Left lobe of liver (tissue), 2 donors: ENCODE results near the gene SMAD7. TPM values are rescaled to one million over a fixed set of nuclear protein-coding genes. Genes with fewer than 3 reads are reported as not detected.

Experiments
- ATAC-seq: fragments of 200-7000 bp; cut with Tn5 transposase; one replicate; pipeline ENCODE4 v1.9.1; 2020; ENCODE audit warnings: mild to moderate bottlenecking, moderate library complexity
- DNase-seq: peaks from one replicate; pipeline ENCODE4 v3.0.0-alpha.2; 2020; ENCODE audit warnings: low spot score
- total RNA-seq: library from RNA; stranded (reverse); gene quantifications from one replicate; pipeline ENCODE4 v1.2.1, GENCODE V29; 2021
- donor health status: DM: no; HTN: no; CAD: no; lungs with moderate emphysema.
- donor health status: DM: no; HTN: yes; CAD: no.

Gene SMAD7
- total RNA-seq, 1 donor from 2014 or later: 12.4 TPM

GRCh38 chr18:48932822-48933510, 17.8 kb downstream of the SMAD7 start:
- no peak for DNase-seq
- ATAC-seq: no peak

- ATAC-seq (no peak), DNase-seq (no peak)
These were observed 18.3 kb downstream of the SMAD7 start for GRCh38 chr18:48932462-48932818.

GRCh38 chr18:48931680-48932461, 18.9 kb downstream of the SMAD7 start:
- DNase-seq (no peak), ATAC-seq (no peak)

GRCh38 chr18:48930926-48931325, 19.8 kb downstream of the SMAD7 start:
- no peak for DNase-seq
- no peak for ATAC-seq

GRCh38 chr18:48929941-48930713, 20.6 kb downstream of the SMAD7 start:
- DNase-seq (peak; percentile 73), ATAC-seq (peak; percentile 73)

- ATAC-seq (no peak), DNase-seq (no peak)
These were observed 21.6 kb downstream of the SMAD7 start for GRCh38 chr18:48929212-48929612.

GRCh38 chr18:48928787-48929186, 22.0 kb downstream of the SMAD7 start:
- DNase-seq (no peak), ATAC-seq (peak; percentile 2)

- DNase-seq (no peak), ATAC-seq (peak; percentile 3)
These were observed 23.3 kb downstream of the SMAD7 start for GRCh38 chr18:48927286-48928080.

- ATAC-seq (peak; percentile 74), DNase-seq (peak; percentile 94)
These were observed 24.3 kb downstream of the SMAD7 start for GRCh38 chr18:48926420-48926857.

- ATAC-seq (no peak), DNase-seq (no peak)
These were observed 25.3 kb downstream of the SMAD7 start for GRCh38 chr18:48925491-48925780.

GRCh38 chr18:48924630-48925490, 25.9 kb downstream of the SMAD7 start:
- DNase-seq: no peak
- no peak for ATAC-seq

- no peak for DNase-seq
- ATAC-seq: no peak
These were observed 26.8 kb downstream of the SMAD7 start for GRCh38 chr18:48923746-48924629.

GRCh38 chr18:48922801-48923730, 27.7 kb downstream of the SMAD7 start:
- ATAC-seq: no peak
- DNase-seq: no peak

- no peak for DNase-seq
These were observed 28.5 kb downstream of the SMAD7 start for GRCh38 chr18:48922226-48922800.

GRCh38 chr18:48921305-48922225, 29.2 kb downstream of the SMAD7 start:
- DNase-seq (no peak), ATAC-seq (no peak)

More at GRCh38 chr18:48922226-48922800, 28.5 kb downstream of the SMAD7 start:
- ATAC-seq: no peak

GRCh38 chr18:48920408-48921038, 30.2 kb downstream of the SMAD7 start:
- DNase-seq (no peak), ATAC-seq (no peak)
